Ovary (tissue), 9 donors: ENCODE measurements around the gene KRT32. TPM values are rescaled to one million over a fixed set of nuclear protein-coding genes. Genes with fewer than 3 reads are reported as not detected.

Experiments used
- DNase-seq, 5 donors: peaks; one replicate each; pipeline ENCODE4 v3.0.0-alpha.2; 2019 to 2020
- H3K27ac ChIP-seq, 2 donors: fragments of 200-600 bp; one replicate each; pipeline versions ENCODE4 v1.5.1 to v1.8.0; 2019 to 2022
- H3K27me3 ChIP-seq: fragments of 200-600 bp; one replicate; pipeline ENCODE4 v1.8.0; 2022
- H3K36me3 ChIP-seq: fragments of 200-600 bp; sonication (generic); one replicate; pipeline ENCODE4 v1.5.1; 2019
- H3K4me1 ChIP-seq: one replicate; pipeline ENCODE4 v1.8.1; 2013; ENCODE audit warnings: mild to moderate bottlenecking, moderate library complexity; ENCODE audit not compliant: insufficient read depth
- H3K4me3 ChIP-seq: fragments of 200-600 bp; sonication (generic); one replicate; pipeline ENCODE4 v1.5.1; 2017
- H3K9me3 ChIP-seq, 2 donors: fragments of 200-600 bp in 1 of 2; sonication (generic) in 1 of 2; one replicate each; pipeline versions ENCODE4 v1.5.1 to v1.8.1; 2013 to 2019; ENCODE audit warnings: mild to moderate bottlenecking in 1 of 2, moderate library complexity in 1 of 2
- CTCF ChIP-seq, 3 donors: fragments of 450-650 bp in 2 of 3; fragments of 200-600 bp in 1 of 3; IDR thresholded peaks; one replicate each; pipeline versions ENCODE4 v1.5.1 to v1.8.0; 2016 to 2022; ENCODE audit warnings: antibody characterized with exemption in 3 of 3, mild to moderate bottlenecking in 1 of 3
- EP300 ChIP-seq: sonication (generic); formaldehyde crosslinking; IDR thresholded peaks from one replicate; pipeline ENCODE4 v1.6.1; 2017; ENCODE audit warnings: antibody characterized with exemption
- POLR2A ChIP-seq: fragments of 450-650 bp; IDR thresholded peaks from one replicate; pipeline ENCODE4 v1.6.1; 2017; ENCODE audit warnings: antibody characterized with exemption, mild to moderate bottlenecking, moderate library complexity
- WGBS, 3 donors: extraction: QIAGEN DNeasy Blood & Tissue Kit in 1 of 3; methylation state at CpG; one replicate each; pipeline versions ENCODE4 v1.1.5 to v1.1.7; 2013 to 2017; 5-methylcytosine and 5-hydroxymethylcytosine counted together
- intact Hi-C, 4 donors: fragments of 100-400 bp; cut with DNase I; formaldehyde crosslinking; loops; one replicate each; pipeline versions ENCODE4 v1.11.0 to v1.15.1; 2022 to 2023
- polyA plus RNA-seq, 2 donors: library from polyadenylated mRNA; stranded (reverse); fragments of 200-250 nt in 1 of 2; fragments of 350-450 nt in 1 of 2; fragmentation: Illumina TruSeq in 1 of 2; extraction: RNeasy Lipid Tissue Mini Kit (QIAGEN cat#74804) in 1 of 2; gene quantifications; one replicate each; pipeline ENCODE4 v1.2.3, GENCODE V29; 2013 to 2014
- total RNA-seq, 7 donors: library from RNA; depleted of rRNA in 2 of 7; stranded (reverse); fragments of >200 nt in 2 of 7; fragmentation: NEBNext Ultra II Directional in 3 of 7; extraction: Animal tissue kit (Norgen Biotek cat#: 25700) in 3 of 7; gene quantifications; one replicate each; pipeline versions ENCODE4 v1.1.0 to v1.2.4, GENCODE V29; 2016 to 2023
- donor health status: DM: no; HTN: no; CAD: no; lungs with moderate emphysema.
- donor health status: DM: no; HTN: no; CAD: no.
- donor health status: Bipolar disorder and iron deficiency.
- donor health status: DM: yes; HTN: yes; CAD: no.
- donor health status: DM: no; HTN: no; CAD: no.
- donor health status: DM: yes; HTN: yes; CAD: no.

KRT32 gene
- total and polyA plus RNA-seq, 9 donors, result 0.18 to 0.33 (median 0.20) TPM; not detected in 6

- Histone ChIP-seq H3K36me3 (no peaks in the 10 kb centered on the region), H3K4me1 (peaks cover 2% of the 10 kb centered on the region), H3K27ac (no peak overlapping the region), H3K9me3 (no peaks in the 10 kb centered on the region), H3K27me3 (no peaks in the 10 kb centered on the region), H3K4me3 (no peak overlapping the region)
- WGBS, 3 donors, result 82 to 87% (median 85%) methylated on average over 6 of the region's 6 CpGs
- TF ChIP-seq POLR2A (no peak), CTCF (IDR thresholded peaks at IDR 0.05) (no peak), EP300 (no peak)
- no peak for DNase-seq
- intact Hi-C loops, result no loop called here
Measured at GRCh38 chr17:41449008-41449407, 18.2 kb downstream of the KRT32 start.

GRCh38 chr17:41448506-41448905 lies 18.7 kb downstream of the KRT32 start:
- TF ChIP-seq CTCF (IDR thresholded peaks at IDR 0.05) (no peak), EP300 (no peak), POLR2A (no peak)
- peaks cover 2% of the 10 kb centered on the region for H3K4me1 ChIP-seq
- H3K27ac ChIP-seq, result no peak overlapping the region
- intact Hi-C loops, result no loop called here
- no peaks in the 10 kb centered on the region for H3K27me3 ChIP-seq
- WGBS, 3 donors, result 20 to 66% (median 23%) methylated on average over 2 of the region's 2 CpGs
- no peaks in the 10 kb centered on the region for H3K36me3 ChIP-seq
- no peak for DNase-seq
- no peak overlapping the region for H3K4me3 ChIP-seq
- no peaks in the 10 kb centered on the region for H3K9me3 ChIP-seq

GRCh38 chr17:41446806-41447205 lies 20.4 kb downstream of the KRT32 start:
- intact Hi-C loops, result no loop called here
- no peaks in the 10 kb centered on the region for H3K36me3 ChIP-seq
- H3K4me1 ChIP-seq, result peaks cover 2% of the 10 kb centered on the region
- no peak for DNase-seq
- H3K9me3 ChIP-seq, result no peaks in the 10 kb centered on the region
- no peaks in the 10 kb centered on the region for H3K27me3 ChIP-seq
- no peak overlapping the region for H3K4me3 ChIP-seq
- H3K27ac ChIP-seq, result no peak overlapping the region
- TF ChIP-seq EP300 (no peak), POLR2A (no peak), CTCF (IDR thresholded peaks at IDR 0.05) (no peak)
- WGBS, 3 donors, result 4 to 17% (median 16%) methylated on average over 2 of the region's 2 CpGs

GRCh38 chr17:41444640-41445039 lies 22.5 kb downstream of the KRT32 start:
- peaks cover 2% of the 10 kb centered on the region for H3K4me1 ChIP-seq
- no peak for TF ChIP-seq CTCF (IDR thresholded peaks at IDR 0.05)
- H3K27me3 ChIP-seq, result no peaks in the 10 kb centered on the region
- intact Hi-C loops, result no loop called here
- H3K27ac ChIP-seq, result no peak overlapping the region
- WGBS, 3 donors, result 60 to 72% (median 61%) methylated on average over 3 of the region's 3 CpGs
- H3K4me3 ChIP-seq, result no peak overlapping the region
- H3K9me3 ChIP-seq, result no peaks in the 10 kb centered on the region
- no peak for DNase-seq
- no peaks in the 10 kb centered on the region for H3K36me3 ChIP-seq

- no peaks in the 10 kb centered on the region for H3K9me3 ChIP-seq
- 55 to 81% (median 73%) methylated on average over 1 of the region's 1 CpG for WGBS, 3 donors
- H3K27ac ChIP-seq, result no peak overlapping the region
- DNase-seq, result no peak
- no peaks in the 10 kb centered on the region for H3K27me3 ChIP-seq
- intact Hi-C loops, result no loop called here
- H3K4me1 ChIP-seq, result peaks cover 2% of the 10 kb centered on the region
- no peaks in the 10 kb centered on the region for H3K36me3 ChIP-seq
- TF ChIP-seq POLR2A (no peak), CTCF (IDR thresholded peaks at IDR 0.05) (no peak), EP300 (no peak)
- H3K4me3 ChIP-seq, result no peak overlapping the region
Measured at GRCh38 chr17:41444186-41444585, 23.0 kb downstream of the KRT32 start.
